Breast epithelium (tissue), 3 donors: Measurements from ENCODE around the gene AFF3.

Experiments
- POLR2A ChIP-seq: fragments of 450-650 bp; IDR thresholded peaks from one replicate; pipeline ENCODE4 v1.6.1; 2016; ENCODE audit warnings: antibody characterized with exemption, mild to moderate bottlenecking, moderate library complexity
- TF ChIP-seq, protein P1 (sequence below), 3 donors: fragments of 450-650 bp; IDR thresholded peaks; one replicate each; pipeline ENCODE4 v1.5.1; 2016 to 2017; ENCODE audit warnings: antibody characterized with exemption in 3 of 3, mild to moderate bottlenecking in 3 of 3, moderate library complexity in 3 of 3

DNA sequence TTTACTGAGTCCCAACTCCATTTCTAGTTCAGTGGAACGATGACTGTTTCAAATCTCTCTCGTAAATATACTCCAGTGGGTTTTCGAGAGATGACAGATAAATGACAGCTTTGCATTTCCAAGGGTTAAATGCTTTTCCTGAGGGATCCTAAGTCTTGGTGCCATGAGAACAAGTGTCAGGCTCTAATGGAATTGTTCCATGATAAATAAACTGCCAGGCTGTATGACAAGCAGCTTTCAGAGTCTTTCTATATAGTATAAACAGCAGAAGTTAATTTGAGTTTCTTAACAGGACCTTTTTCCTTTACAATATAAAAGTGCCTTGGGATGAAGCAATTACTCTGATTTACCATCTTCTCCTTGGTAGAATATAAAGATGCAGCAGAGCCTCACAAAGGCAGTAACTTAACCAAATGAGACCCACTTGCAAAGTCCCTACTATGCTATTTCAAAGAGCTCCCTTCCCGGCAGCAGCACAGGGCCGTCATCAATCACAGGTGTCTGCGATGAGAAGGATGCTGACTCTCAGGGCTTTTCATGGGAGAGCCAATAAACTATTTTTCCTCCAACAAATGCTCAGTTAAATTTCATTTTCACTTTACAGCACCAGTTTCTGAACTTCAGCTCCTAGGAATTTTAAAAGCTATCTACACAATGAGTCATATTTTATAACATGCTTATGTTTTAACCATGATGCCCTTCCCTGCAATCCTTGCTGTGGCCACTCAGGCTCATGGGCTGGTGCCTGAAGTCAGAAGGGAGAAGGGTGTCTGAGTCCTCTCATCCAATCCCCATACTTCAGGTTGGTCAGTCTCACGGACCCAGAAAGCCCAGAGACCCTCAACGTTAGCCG is 123.8 kb downstream of the AFF3 start:
- TF ChIP-seq, protein P1, sequence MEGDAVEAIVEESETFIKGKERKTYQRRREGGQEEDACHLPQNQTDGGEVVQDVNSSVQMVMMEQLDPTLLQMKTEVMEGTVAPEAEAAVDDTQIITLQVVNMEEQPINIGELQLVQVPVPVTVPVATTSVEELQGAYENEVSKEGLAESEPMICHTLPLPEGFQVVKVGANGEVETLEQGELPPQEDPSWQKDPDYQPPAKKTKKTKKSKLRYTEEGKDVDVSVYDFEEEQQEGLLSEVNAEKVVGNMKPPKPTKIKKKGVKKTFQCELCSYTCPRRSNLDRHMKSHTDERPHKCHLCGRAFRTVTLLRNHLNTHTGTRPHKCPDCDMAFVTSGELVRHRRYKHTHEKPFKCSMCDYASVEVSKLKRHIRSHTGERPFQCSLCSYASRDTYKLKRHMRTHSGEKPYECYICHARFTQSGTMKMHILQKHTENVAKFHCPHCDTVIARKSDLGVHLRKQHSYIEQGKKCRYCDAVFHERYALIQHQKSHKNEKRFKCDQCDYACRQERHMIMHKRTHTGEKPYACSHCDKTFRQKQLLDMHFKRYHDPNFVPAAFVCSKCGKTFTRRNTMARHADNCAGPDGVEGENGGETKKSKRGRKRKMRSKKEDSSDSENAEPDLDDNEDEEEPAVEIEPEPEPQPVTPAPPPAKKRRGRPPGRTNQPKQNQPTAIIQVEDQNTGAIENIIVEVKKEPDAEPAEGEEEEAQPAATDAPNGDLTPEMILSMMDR (IDR thresholded peaks at IDR 0.05), result no peak
- no peak for TF ChIP-seq POLR2A
